Brain microvascular endothelial cell (primary cell): Measurements from ENCODE around the gene PRKCG.
A peak's percentile ranks its signal among the peaks of the same experiment; 100 is the strongest.
"Not testable (repeated sequence)": the region's sequence is repeated elsewhere in the genome, so short reads cannot be mapped to it uniquely, and the experiment has no call there.

Experiments
- DNase-seq: peaks from one replicate; pipeline ENCODE4 v3.0.0-alpha.2; 2020
- H3K27ac ChIP-seq: fragments of 250-450 bp; sonication (Bioruptor Pico); 2 replicates; pipeline ENCODE4 v1.5.1; 2020; ENCODE audit warnings: mild to moderate bottlenecking, moderate library complexity
- H3K27me3 ChIP-seq: fragments of 250-450 bp; sonication (Bioruptor Pico); replicated peaks from 2 replicates; pipeline ENCODE4 v1.5.1; 2020; ENCODE audit warnings: mild to moderate bottlenecking
- H3K36me3 ChIP-seq: fragments of 250-450 bp; sonication (Bioruptor Pico); replicated peaks from 2 replicates; pipeline ENCODE4 v1.5.1; 2020; ENCODE audit warnings: mild to moderate bottlenecking
- H3K4me3 ChIP-seq: 2 replicates; pipeline ENCODE4 v1.5.1; 2011; ENCODE audit warnings: low read depth, mild to moderate bottlenecking, control low read depth, low read length, moderate library complexity
- CTCF ChIP-seq: IDR thresholded peaks from 2 replicates; pipeline ENCODE4 v1.5.1; 2011; ENCODE audit warnings: low read depth, mild to moderate bottlenecking, moderate library complexity, low read length, control low read depth, inconsistent platforms; ENCODE audit errors: missing control alignments
- in situ Hi-C: cut with HindIII; loops from 2 replicates; pipeline ENCODE4 v1.10.0; 2017; ENCODE audit warnings: low sequenced_read_pairs, low pct_ligation_motif_present

Gene PRKCG

DNA sequence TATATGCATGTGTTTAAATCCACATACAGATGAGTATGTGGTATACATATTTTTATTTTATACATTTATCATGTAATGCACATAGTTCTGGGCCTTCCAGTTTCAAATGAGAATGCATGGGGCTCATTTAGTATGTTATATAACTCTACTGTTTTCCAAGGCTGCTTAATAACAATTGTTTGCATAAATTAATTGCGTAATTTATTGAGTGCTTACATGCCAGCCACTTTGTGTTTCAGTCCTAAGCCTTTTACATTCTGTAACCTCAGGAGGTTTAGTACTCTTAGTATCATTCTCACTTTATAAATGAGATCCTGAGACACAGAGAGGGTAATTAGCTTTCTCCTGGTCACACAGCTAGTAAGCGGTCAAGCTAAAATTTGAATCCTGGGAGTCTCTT, 64.0 kb downstream of the PRKCG start:
- in situ Hi-C loops, result no loop called here
- no peak for TF ChIP-seq CTCF
- DNase-seq, result no peak
- Histone ChIP-seq H3K27me3 (peaks cover 17% of the 10 kb centered on the region), H3K36me3 (no peaks in the 10 kb centered on the region), H3K4me3 (no peak overlapping the region), H3K27ac (no peak overlapping the region)

DNA sequence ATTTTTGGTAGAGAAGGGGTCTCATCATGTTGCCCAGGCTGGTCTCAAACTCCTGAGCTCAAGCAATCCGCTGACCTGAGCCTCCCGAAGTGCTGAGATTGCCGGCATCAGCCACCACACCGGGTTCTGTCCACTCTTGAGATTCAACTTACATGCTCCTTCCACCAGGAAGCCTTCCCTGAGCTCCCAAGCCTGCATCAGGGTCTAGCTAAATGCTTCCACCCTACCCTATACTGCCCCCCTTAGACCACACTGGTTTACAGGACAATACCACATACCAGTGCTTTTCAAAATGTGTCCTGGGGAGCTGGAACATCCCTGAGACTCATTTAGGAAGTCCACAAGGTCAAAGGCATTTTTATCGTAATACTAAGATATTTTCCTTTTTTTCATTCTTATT, 65.6 kb downstream of the PRKCG start:
- TF ChIP-seq CTCF, result peak; percentile 21
- in situ Hi-C loops, result no loop called here
- Histone ChIP-seq H3K36me3 (no peaks in the 10 kb centered on the region), H3K27me3 (peaks cover 9% of the 10 kb centered on the region), H3K27ac (no peak overlapping the region), H3K4me3 (no peak overlapping the region)
- DNase-seq, result no peak

DNA sequence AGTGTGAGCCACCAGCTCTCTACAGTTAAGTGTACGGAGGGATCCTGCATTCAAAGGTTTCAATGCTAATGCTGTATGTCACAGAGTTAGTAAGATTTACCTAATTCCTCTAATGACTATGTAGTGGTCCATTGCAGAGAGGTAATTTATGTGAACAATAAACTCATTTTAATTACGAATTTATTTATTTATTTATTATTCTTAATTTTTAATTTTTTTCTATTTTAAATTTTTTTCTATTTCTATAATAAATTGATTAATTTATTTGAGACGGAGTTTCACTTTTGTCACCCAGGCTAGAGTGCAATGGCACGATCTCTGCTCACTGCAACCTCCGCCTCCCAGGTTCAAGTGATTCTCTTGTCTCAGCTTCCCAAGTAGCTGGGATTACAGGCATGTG, 66.6 kb downstream of the PRKCG start:
- H3K27ac ChIP-seq, H3K4me3 ChIP-seq, H3K36me3 ChIP-seq, in situ Hi-C loops, H3K27me3 ChIP-seq, DNase-seq: not testable (repeated sequence)

DNA sequence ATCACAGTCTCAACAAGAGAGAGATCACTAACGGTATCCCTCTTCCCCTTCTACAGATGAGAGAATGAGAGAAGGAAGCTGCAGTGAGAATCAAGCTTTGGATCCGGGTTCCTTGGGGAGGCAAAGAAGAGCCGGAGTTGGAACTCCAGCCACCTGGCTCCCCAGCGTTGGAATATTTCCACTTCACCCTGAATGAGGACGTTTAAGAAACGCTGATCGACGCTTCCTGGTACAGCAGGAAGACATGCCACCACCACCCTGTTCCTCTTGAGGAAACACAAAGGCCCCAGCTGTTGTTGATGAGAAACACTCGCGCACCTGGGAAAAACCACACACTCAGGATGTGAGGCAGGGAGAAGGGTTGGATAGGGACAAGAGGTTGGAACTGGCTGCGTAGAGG, 69.4 kb downstream of the PRKCG start:
- in situ Hi-C loops, result no loop called here

DNA sequence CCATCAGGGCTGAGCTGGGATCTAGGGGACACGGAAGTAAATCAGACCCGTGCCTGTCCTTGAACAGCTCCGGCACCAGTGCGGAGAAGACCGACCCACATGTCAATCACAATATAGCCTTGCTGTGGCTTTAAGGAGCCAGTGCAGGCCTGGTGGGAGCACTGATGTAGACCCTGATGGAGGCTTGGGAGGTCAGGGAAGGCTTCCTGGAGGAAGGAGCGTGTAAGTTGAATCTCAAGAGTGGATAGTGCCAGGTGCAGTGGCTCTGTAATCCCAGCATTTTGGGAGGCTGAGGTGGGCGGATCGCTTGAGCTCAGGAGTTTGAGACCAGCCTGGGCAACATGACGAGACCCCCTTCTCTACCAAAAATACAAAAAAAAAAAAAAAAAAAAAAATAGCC, 70.0 kb downstream of the PRKCG start:
- in situ Hi-C loops, result no loop called here
- H3K4me3 ChIP-seq, result no peak overlapping the region
- H3K27me3 ChIP-seq, result peaks cover 5% of the 10 kb centered on the region
- no peak overlapping the region for H3K27ac ChIP-seq
- DNase-seq, result no peak
- H3K36me3 ChIP-seq, result no peaks in the 10 kb centered on the region
- no peak for TF ChIP-seq CTCF

More for the DNA sequence above, 69.4 kb downstream of the PRKCG start:
- Histone ChIP-seq H3K4me3 (no peak overlapping the region), H3K27ac (no peak overlapping the region), H3K27me3 (peaks cover under 1% of the 10 kb centered on the region), H3K36me3 (no peaks in the 10 kb centered on the region)
- DNase-seq, result no peak
- no peak for TF ChIP-seq CTCF

DNA sequence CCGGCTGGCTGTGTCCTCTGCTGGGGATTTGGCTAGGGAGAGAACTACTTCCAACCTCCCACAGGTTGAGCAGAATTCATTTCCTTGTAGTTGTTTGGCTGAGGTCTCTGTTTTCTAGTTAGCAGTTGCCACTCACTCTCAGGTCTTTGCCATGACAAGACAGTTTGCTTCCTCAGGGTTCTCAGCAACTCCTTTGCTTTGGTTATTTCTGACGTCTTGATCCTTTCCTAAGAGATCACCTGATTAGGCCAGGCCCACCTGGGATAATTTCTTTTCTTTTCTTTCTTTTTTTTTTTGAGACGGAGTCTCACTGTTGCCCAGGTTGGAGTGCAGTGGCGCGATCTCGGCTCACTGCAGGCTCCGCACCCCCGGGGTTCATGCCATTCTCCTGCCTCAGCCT, 71.4 kb downstream of the PRKCG start:
- H3K27ac ChIP-seq, result no peak overlapping the region
- H3K4me3 ChIP-seq, result no peak overlapping the region
- no peak for TF ChIP-seq CTCF
- in situ Hi-C loops, result no loop called here
- peaks cover 18% of the 10 kb centered on the region for H3K27me3 ChIP-seq
- no peaks in the 10 kb centered on the region for H3K36me3 ChIP-seq
- no peak for DNase-seq
